CD4-positive, alpha-beta T cell treated with Interleukin-6 at 100 ng/mL for 8 hours (primary cell): ENCODE data around the gene SLC26A11.
"Not testable (repeated sequence)": the region's sequence is repeated elsewhere in the genome, so short reads cannot be mapped to it uniquely, and the experiment has no call there.

Experiments
- DNase-seq: peaks from one replicate; pipeline ENCODE4 v3.0.0-alpha.2; 2020; ENCODE audit warnings: mixed read lengths, low spot score

The SLC26A11 gene

GRCh38 chr17:80196652-80197051, 23.6 kb upstream of the SLC26A11 start:
- DNase-seq, result no peak

GRCh38 chr17:80198144-80198661, 22.0 kb upstream of the SLC26A11 start:
- DNase-seq, result no peak

- DNase-seq, result not testable (repeated sequence)
These were observed 20.9 kb upstream of the SLC26A11 start for GRCh38 chr17:80199295-80199694.

- no peak for DNase-seq
These were observed 18.8 kb upstream of the SLC26A11 start for GRCh38 chr17:80201446-80201845.

GRCh38 chr17:80202197-80202596, 18.0 kb upstream of the SLC26A11 start:
- no peak for DNase-seq

GRCh38 chr17:80203471-80203963, 16.7 kb upstream of the SLC26A11 start:
- no peak for DNase-seq

- no peak for DNase-seq
These were observed 15.4 kb upstream of the SLC26A11 start for GRCh38 chr17:80204626-80205468.

GRCh38 chr17:80205811-80206210, 14.4 kb upstream of the SLC26A11 start:
- DNase-seq, result no peak

GRCh38 chr17:80208050-80208449, 12.2 kb upstream of the SLC26A11 start:
- no peak for DNase-seq

- no peak for DNase-seq
These were observed 10.5 kb upstream of the SLC26A11 start for GRCh38 chr17:80209765-80210164.

GRCh38 chr17:80210348-80211108, 9.7 kb upstream of the SLC26A11 start:
- no peak for DNase-seq

GRCh38 chr17:80212109-80212508, 8.1 kb upstream of the SLC26A11 start:
- DNase-seq, result no peak

- no peak for DNase-seq
These were observed 7.7 kb upstream of the SLC26A11 start for GRCh38 chr17:80212511-80212910.

- DNase-seq, result no peak
These were observed 7.1 kb upstream of the SLC26A11 start for GRCh38 chr17:80212962-80213642.

GRCh38 chr17:80213643-80213975, 6.6 kb upstream of the SLC26A11 start:
- DNase-seq, result no peak

GRCh38 chr17:80214012-80214877, 6.0 kb upstream of the SLC26A11 start:
- DNase-seq, result no peak

GRCh38 chr17:80214878-80215210, 5.4 kb upstream of the SLC26A11 start:
- no peak for DNase-seq

- no peak for DNase-seq
These were observed 3.5 kb upstream of the SLC26A11 start for GRCh38 chr17:80216473-80217456.

GRCh38 chr17:80217703-80218362, 2.4 kb upstream of the SLC26A11 start:
- no peak for DNase-seq

- no peak for DNase-seq
These were observed 1.8 kb upstream of the SLC26A11 start for GRCh38 chr17:80218391-80218790.
